IPS-NIHi7 (cell line): Measurements from ENCODE around the gene ATRNL1.
A peak's percentile ranks its signal among the peaks of the same experiment; 100 is the strongest.

Experiments used
- DNase-seq: peaks from one replicate; pipeline ENCODE4 v3.0.0; 2012; ENCODE audit warnings: mixed read lengths; ENCODE audit errors: extremely low spot score

Gene ATRNL1

GRCh38 chr10:115831016-115831415, 737.9 kb downstream of the ATRNL1 start:
- no peak for DNase-seq

GRCh38 chr10:115833119-115833518, 740.0 kb downstream of the ATRNL1 start:
- no peak for DNase-seq

- DNase-seq = no peak
Observed at GRCh38 chr10:115844591-115844990, 751.4 kb downstream of the ATRNL1 start.

- DNase-seq = no peak
Observed at GRCh38 chr10:115845921-115846320, 752.8 kb downstream of the ATRNL1 start.

GRCh38 chr10:115846528-115846927, 753.4 kb downstream of the ATRNL1 start:
- DNase-seq = no peak

- DNase-seq = no peak
Observed at GRCh38 chr10:115849197-115849596, 756.0 kb downstream of the ATRNL1 start.

GRCh38 chr10:115850666-115851065, 757.5 kb downstream of the ATRNL1 start:
- DNase-seq = no peak

- DNase-seq = no peak
Observed at GRCh38 chr10:115851695-115852094, 758.5 kb downstream of the ATRNL1 start.

GRCh38 chr10:115854740-115855435, 761.7 kb downstream of the ATRNL1 start:
- no peak for DNase-seq

- no peak for DNase-seq
Observed at GRCh38 chr10:115856580-115856979, 763.4 kb downstream of the ATRNL1 start.

- DNase-seq = no peak
Observed at GRCh38 chr10:115857856-115858255, 764.7 kb downstream of the ATRNL1 start.

- DNase-seq = no peak
Observed at GRCh38 chr10:115860182-115861107, 767.3 kb downstream of the ATRNL1 start.

GRCh38 chr10:115861455-115861854, 768.3 kb downstream of the ATRNL1 start:
- no peak for DNase-seq

- no peak for DNase-seq
Observed at GRCh38 chr10:115861864-115862263, 768.7 kb downstream of the ATRNL1 start.

GRCh38 chr10:115866174-115866573, 773.0 kb downstream of the ATRNL1 start:
- no peak for DNase-seq

- DNase-seq = no peak
Observed at GRCh38 chr10:115866691-115867090, 773.5 kb downstream of the ATRNL1 start.

GRCh38 chr10:115867305-115867704, 774.1 kb downstream of the ATRNL1 start:
- DNase-seq = no peak

- no peak for DNase-seq
Observed at GRCh38 chr10:115871855-115872254, 778.7 kb downstream of the ATRNL1 start.

GRCh38 chr10:115875172-115875571, 782.0 kb downstream of the ATRNL1 start:
- no peak for DNase-seq

- DNase-seq = no peak
Observed at GRCh38 chr10:115879372-115880089, 786.4 kb downstream of the ATRNL1 start.

- peak; percentile 20 for DNase-seq
Observed at GRCh38 chr10:115882021-115882420, 788.9 kb downstream of the ATRNL1 start.

- no peak for DNase-seq
Observed at GRCh38 chr10:115883372-115883771, 790.2 kb downstream of the ATRNL1 start.
